Measurements from ENCODE around the gene SLC12A9.
"Not testable (repeated sequence)": the region's sequence is repeated elsewhere in the genome, so short reads cannot be mapped to it uniquely, and the experiment has no call there.

SLC12A9 gene

GRCh38 chr7:100900978-100901377 lies 48.5 kb downstream of the SLC12A9 start:
- H3K36me3 ChIP-seq (ENCODE audit: insufficient read depth, low read length), result no peaks in the 10 kb centered on the region
- no peak overlapping the region for H3K4me3 ChIP-seq (ENCODE audit: low read depth, low read length, poor library complexity, severe bottlenecking)
- H3K9me2 ChIP-seq (ENCODE audit: low read depth, low read length), result no peaks in the 10 kb centered on the region
- H3K4me1 ChIP-seq (ENCODE audit: insufficient read depth, low read length, severe bottlenecking), result peaks cover 6% of the 10 kb centered on the region
- no peak overlapping the region for H3K9ac ChIP-seq (ENCODE audit: low read length)
- H2AFZ ChIP-seq (ENCODE audit: low read length), result no peak overlapping the region
- H3K9me3 ChIP-seq (ENCODE audit: low read length), result no peaks in the 10 kb centered on the region
- H3K27ac ChIP-seq (ENCODE audit: low read depth, low read length, poor library complexity, severe bottlenecking), result no peak overlapping the region
- H3K27me3 ChIP-seq (ENCODE audit: insufficient read depth, low read length), result peaks cover 5% of the 10 kb centered on the region
- TF ChIP-seq, protein P1, sequence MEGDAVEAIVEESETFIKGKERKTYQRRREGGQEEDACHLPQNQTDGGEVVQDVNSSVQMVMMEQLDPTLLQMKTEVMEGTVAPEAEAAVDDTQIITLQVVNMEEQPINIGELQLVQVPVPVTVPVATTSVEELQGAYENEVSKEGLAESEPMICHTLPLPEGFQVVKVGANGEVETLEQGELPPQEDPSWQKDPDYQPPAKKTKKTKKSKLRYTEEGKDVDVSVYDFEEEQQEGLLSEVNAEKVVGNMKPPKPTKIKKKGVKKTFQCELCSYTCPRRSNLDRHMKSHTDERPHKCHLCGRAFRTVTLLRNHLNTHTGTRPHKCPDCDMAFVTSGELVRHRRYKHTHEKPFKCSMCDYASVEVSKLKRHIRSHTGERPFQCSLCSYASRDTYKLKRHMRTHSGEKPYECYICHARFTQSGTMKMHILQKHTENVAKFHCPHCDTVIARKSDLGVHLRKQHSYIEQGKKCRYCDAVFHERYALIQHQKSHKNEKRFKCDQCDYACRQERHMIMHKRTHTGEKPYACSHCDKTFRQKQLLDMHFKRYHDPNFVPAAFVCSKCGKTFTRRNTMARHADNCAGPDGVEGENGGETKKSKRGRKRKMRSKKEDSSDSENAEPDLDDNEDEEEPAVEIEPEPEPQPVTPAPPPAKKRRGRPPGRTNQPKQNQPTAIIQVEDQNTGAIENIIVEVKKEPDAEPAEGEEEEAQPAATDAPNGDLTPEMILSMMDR (IDR thresholded peaks at IDR 0.05; ENCODE audit: low read length), result no peak
- H3K4me2 ChIP-seq (ENCODE audit: low read length), result no peak overlapping the region
- no peaks in the 10 kb centered on the region for H3K79me2 ChIP-seq (ENCODE audit: insufficient read depth, low read length)
- no peaks in the 10 kb centered on the region for H4K20me1 ChIP-seq (ENCODE audit: insufficient read depth, low read length)
- H3F3A ChIP-seq (ENCODE audit: insufficient read depth, low read length), result no peaks in the 10 kb centered on the region

GRCh38 chr7:100901921-100902332 lies 49.4 kb downstream of the SLC12A9 start:
- H3K9me3 ChIP-seq (ENCODE audit: low read length), result 0 out of 2 replicates have a peak, but pooled peaks cover 3% of the 10 kb centered on the region
- H3K27me3 ChIP-seq (ENCODE audit: insufficient read depth, low read length), result peaks cover 5% of the 10 kb centered on the region
- no peak overlapping the region for H3K4me2 ChIP-seq (ENCODE audit: low read length)
- H3K27ac ChIP-seq (ENCODE audit: low read depth, low read length, poor library complexity, severe bottlenecking), result no peak overlapping the region
- H3K9ac ChIP-seq (ENCODE audit: low read length), result no peak overlapping the region
- no peaks in the 10 kb centered on the region for H3F3A ChIP-seq (ENCODE audit: insufficient read depth, low read length)
- H3K4me1 ChIP-seq (ENCODE audit: insufficient read depth, low read length, severe bottlenecking), result no peaks in the 10 kb centered on the region
- no peak overlapping the region for H3K4me3 ChIP-seq (ENCODE audit: low read depth, low read length, poor library complexity, severe bottlenecking)
- H3K9me2 ChIP-seq (ENCODE audit: low read depth, low read length), result no peaks in the 10 kb centered on the region
- no peaks in the 10 kb centered on the region for H3K36me3 ChIP-seq (ENCODE audit: insufficient read depth, low read length)
- H2AFZ ChIP-seq (ENCODE audit: low read length), result no peak overlapping the region
- TF ChIP-seq EZH2 (IDR thresholded peaks at IDR 0.05; ENCODE audit: borderline replicate concordance, low read length), result no peak
- H3K79me2 ChIP-seq (ENCODE audit: insufficient read depth, low read length), result no peaks in the 10 kb centered on the region
- H4K20me1 ChIP-seq (ENCODE audit: insufficient read depth, low read length), result no peaks in the 10 kb centered on the region

DNA sequence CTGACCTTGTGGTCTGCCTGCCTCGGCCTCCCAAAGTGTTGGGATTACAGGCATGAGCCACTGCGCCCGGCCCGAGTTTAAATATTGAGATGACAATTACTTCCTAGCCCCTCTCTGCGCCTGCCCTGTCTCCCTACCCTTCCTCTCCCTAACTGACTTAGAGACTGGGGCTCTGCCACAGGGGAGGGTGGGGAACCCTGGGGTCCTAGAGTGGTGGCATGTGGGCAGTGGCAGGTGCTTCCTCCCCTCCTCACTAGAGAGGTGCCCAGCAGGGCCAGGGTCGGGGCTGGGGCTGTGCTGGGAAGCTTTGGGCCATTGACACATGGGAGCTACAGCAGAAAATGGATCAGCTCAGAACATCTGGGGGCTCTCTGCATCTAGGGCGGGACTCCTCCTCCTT lies 50.1 kb downstream of the SLC12A9 start:
- H4K20me1 ChIP-seq (ENCODE audit: insufficient read depth, low read length), result no peaks in the 10 kb centered on the region
- no peaks in the 10 kb centered on the region for H3K79me2 ChIP-seq (ENCODE audit: insufficient read depth, low read length)
- H3K4me1 ChIP-seq (ENCODE audit: insufficient read depth, low read length, severe bottlenecking), result no peaks in the 10 kb centered on the region
- H3K36me3 ChIP-seq (ENCODE audit: insufficient read depth, low read length), result no peaks in the 10 kb centered on the region
- H3K27ac ChIP-seq (ENCODE audit: low read depth, low read length, poor library complexity, severe bottlenecking), result no peak overlapping the region
- H3K4me2 ChIP-seq (ENCODE audit: low read length), result no peak overlapping the region
- H3K9me3 ChIP-seq (ENCODE audit: low read length), result 0 out of 2 replicates have a peak, but pooled peaks cover 3% of the 10 kb centered on the region
- H2AFZ ChIP-seq (ENCODE audit: low read length), result no peak overlapping the region
- H3F3A ChIP-seq (ENCODE audit: insufficient read depth, low read length), result no peaks in the 10 kb centered on the region
- peaks cover 5% of the 10 kb centered on the region for H3K27me3 ChIP-seq (ENCODE audit: insufficient read depth, low read length)
- TF ChIP-seq EZH2 (IDR thresholded peaks at IDR 0.05; ENCODE audit: borderline replicate concordance, low read length), result no peak
- TF ChIP-seq, protein P1 (IDR thresholded peaks at IDR 0.05; ENCODE audit: low read length), result no peak
- no peak overlapping the region for H3K4me3 ChIP-seq (ENCODE audit: low read depth, low read length, poor library complexity, severe bottlenecking)
- H3K9me2 ChIP-seq (ENCODE audit: low read depth, low read length), result no peaks in the 10 kb centered on the region
- H3K9ac ChIP-seq (ENCODE audit: low read length), result no peak overlapping the region

GRCh38 chr7:100908512-100908911 lies 56.0 kb downstream of the SLC12A9 start:
- no peak overlapping the region for H3K4me2 ChIP-seq (ENCODE audit: low read length)
- no peaks in the 10 kb centered on the region for H4K20me1 ChIP-seq (ENCODE audit: insufficient read depth, low read length)
- peaks cover 5% of the 10 kb centered on the region; the same call in 1 of the 2 replicates for H3K9me3 ChIP-seq (ENCODE audit: low read length)
- H3K79me2 ChIP-seq (ENCODE audit: insufficient read depth, low read length), result no peaks in the 10 kb centered on the region
- no peak overlapping the region for H3K27ac ChIP-seq (ENCODE audit: low read depth, low read length, poor library complexity, severe bottlenecking)
- H3K9ac ChIP-seq (ENCODE audit: low read length), result no peak overlapping the region
- H3K4me1 ChIP-seq (ENCODE audit: insufficient read depth, low read length, severe bottlenecking), result no peaks in the 10 kb centered on the region
- TF ChIP-seq, protein P1 (IDR thresholded peaks at IDR 0.05; ENCODE audit: low read length), result no peak
- TF ChIP-seq EZH2 (IDR thresholded peaks at IDR 0.05; ENCODE audit: borderline replicate concordance, low read length), result no peak
- H3K27me3 ChIP-seq (ENCODE audit: insufficient read depth, low read length), result no peaks in the 10 kb centered on the region; the same call in 1 of the 2 replicates
- H3K9me2 ChIP-seq (ENCODE audit: low read depth, low read length), result no peaks in the 10 kb centered on the region
- no peaks in the 10 kb centered on the region for H3K36me3 ChIP-seq (ENCODE audit: insufficient read depth, low read length)
- H3F3A ChIP-seq (ENCODE audit: insufficient read depth, low read length), result no peaks in the 10 kb centered on the region
- H2AFZ ChIP-seq (ENCODE audit: low read length), result no peak overlapping the region
- H3K4me3 ChIP-seq (ENCODE audit: low read depth, low read length, poor library complexity, severe bottlenecking), result no peak overlapping the region

DNA sequence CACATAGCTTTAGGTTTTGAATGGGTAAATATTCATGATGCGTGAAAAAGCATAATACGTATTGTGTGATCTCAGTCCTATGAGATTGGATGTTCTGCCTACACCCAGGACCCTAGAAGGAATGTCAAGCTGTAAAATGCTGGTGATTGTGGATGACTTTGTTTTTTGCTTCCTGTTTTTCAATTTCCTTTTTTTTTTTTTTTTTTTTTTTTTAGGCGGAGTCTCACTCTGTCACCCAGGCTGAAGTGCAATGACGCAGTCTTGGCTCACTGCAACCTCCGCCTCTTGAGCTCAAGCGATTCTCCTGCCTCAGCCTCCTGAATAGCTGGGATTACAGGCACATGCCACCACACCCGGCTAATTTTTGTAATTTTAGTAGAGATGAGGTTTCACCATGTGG lies 57.9 kb downstream of the SLC12A9 start:
- not testable (repeated sequence) for H3K27ac ChIP-seq (ENCODE audit: low read depth, low read length, poor library complexity, severe bottlenecking); H3F3A ChIP-seq (ENCODE audit: insufficient read depth, low read length); H3K27me3 ChIP-seq (ENCODE audit: insufficient read depth, low read length); H3K36me3 ChIP-seq (ENCODE audit: insufficient read depth, low read length); H3K4me3 ChIP-seq (ENCODE audit: low read depth, low read length, poor library complexity, severe bottlenecking); H3K79me2 ChIP-seq (ENCODE audit: insufficient read depth, low read length); H3K4me1 ChIP-seq (ENCODE audit: insufficient read depth, low read length, severe bottlenecking); H3K4me2 ChIP-seq (ENCODE audit: low read length); H3K9me3 ChIP-seq (ENCODE audit: low read length); H4K20me1 ChIP-seq (ENCODE audit: insufficient read depth, low read length); H2AFZ ChIP-seq (ENCODE audit: low read length); H3K9me2 ChIP-seq (ENCODE audit: low read depth, low read length); H3K9ac ChIP-seq (ENCODE audit: low read length)
